ENCODE data around the gene SHROOM3. TPM values are rescaled to one million over a fixed set of nuclear protein-coding genes. Genes with fewer than 3 reads are reported as not detected.

Gene SHROOM3
- total RNA-seq, 2 donors from 2014 or later, result 18.1 to 21.8 TPM

DNA sequence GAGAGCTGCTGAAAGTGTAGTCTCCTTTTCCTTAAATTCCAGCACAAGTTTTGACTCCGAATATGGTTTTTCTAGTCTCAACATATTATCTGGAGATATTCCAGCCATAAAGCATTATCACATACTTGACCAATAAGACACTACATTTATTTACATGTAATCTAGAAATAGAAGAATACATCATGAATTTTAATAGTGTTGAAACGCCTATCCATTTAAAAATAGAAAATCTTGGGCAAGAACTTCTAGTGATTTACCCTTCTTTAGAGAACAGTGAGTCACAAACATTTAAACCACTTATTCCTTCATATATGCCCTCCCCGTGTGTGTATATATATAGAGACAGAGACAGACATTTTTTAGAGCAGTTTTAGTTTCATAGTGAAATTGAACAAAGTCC lies 301.4 kb downstream of the SHROOM3 start:
- no peak for DNase-seq
- H3K4me1 ChIP-seq (ENCODE audit: control insufficient read depth, insufficient read depth, low read length), result peaks cover 11% of the 10 kb centered on the region
- H3K27ac Mint-ChIP-seq, result no peak overlapping the region

DNA sequence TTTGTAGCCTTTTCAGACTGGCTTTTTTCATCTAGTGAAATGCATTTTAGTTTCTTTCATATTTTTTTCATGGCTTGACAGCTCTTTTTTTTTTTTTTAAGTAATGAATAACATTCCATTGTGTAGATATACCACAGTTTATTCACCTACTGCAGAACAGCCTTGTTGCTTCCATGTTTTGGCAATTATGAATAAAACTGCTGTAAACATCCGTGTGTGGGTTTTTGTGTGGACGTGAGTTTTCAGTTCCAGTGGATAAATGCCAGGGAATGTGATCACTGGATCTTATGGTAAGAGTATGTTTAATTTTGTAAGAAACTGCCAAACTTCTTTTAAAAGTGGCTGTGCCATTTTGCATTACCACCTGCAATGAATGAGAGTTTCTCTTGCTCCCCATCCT lies 302.2 kb downstream of the SHROOM3 start:
- Mint-ChIP-seq H3K27ac (no peak overlapping the region), H3K36me3 (ENCODE audit: low read depth) (peaks cover 22% of the 10 kb centered on the region), H3K4me3 (no peak overlapping the region), H3K4me1 (peaks cover 10% of the 10 kb centered on the region), H3K9me3 (no peaks in the 10 kb centered on the region), H3K27me3 (ENCODE audit: insufficient read depth) (no peaks in the 10 kb centered on the region)
- Histone ChIP-seq H3K9ac (ENCODE audit: extremely low read depth, low read length, poor library complexity, severe bottlenecking) (no peak overlapping the region), H3K27ac (ENCODE audit: low read depth, low read length) (no peak overlapping the region), H3K9me3 (ENCODE audit: control insufficient read depth, low read length) (no peaks in the 10 kb centered on the region), H3K36me3 (ENCODE audit: control insufficient read depth, insufficient read depth, low read length) (peaks cover 30% of the 10 kb centered on the region), H3K4me3 (ENCODE audit: low read length) (no peak overlapping the region), H3K27me3 (ENCODE audit: control insufficient read depth, insufficient read depth, low read length, poor library complexity, severe bottlenecking) (no peaks in the 10 kb centered on the region), H3K4me1 (ENCODE audit: control insufficient read depth, insufficient read depth, low read length) (peaks cover 11% of the 10 kb centered on the region)
- no peak for TF ChIP-seq CTCF (conservative IDR thresholded peaks at IDR 0.05)
- 89 to 95% methylated on average over 2 of the region's 2 CpGs for WGBS, 2 experiments (ENCODE audit: insufficient coverage in 1 of 2, insufficient read length in 1 of 2)
- DNase-seq, result no peak

More for the DNA sequence above, 301.4 kb downstream of the SHROOM3 start:
- Histone ChIP-seq H3K27ac (ENCODE audit: low read depth, low read length) (no peak overlapping the region), H3K27me3 (ENCODE audit: control insufficient read depth, insufficient read depth, low read length, poor library complexity, severe bottlenecking) (no peaks in the 10 kb centered on the region), H3K36me3 (ENCODE audit: control insufficient read depth, insufficient read depth, low read length) (peaks cover 34% of the 10 kb centered on the region), H3K9me3 (ENCODE audit: control insufficient read depth, low read length) (no peaks in the 10 kb centered on the region), H3K9ac (ENCODE audit: extremely low read depth, low read length, poor library complexity, severe bottlenecking) (no peak overlapping the region), H3K4me3 (ENCODE audit: low read length) (no peak overlapping the region)
- H3K4me1 Mint-ChIP-seq, result peaks cover 10% of the 10 kb centered on the region
- no peak for TF ChIP-seq CTCF (conservative IDR thresholded peaks at IDR 0.05)
- peaks cover 19% of the 10 kb centered on the region for H3K36me3 Mint-ChIP-seq (ENCODE audit: low read depth)
- no peaks in the 10 kb centered on the region for H3K9me3 Mint-ChIP-seq
- H3K4me3 Mint-ChIP-seq, result no peak overlapping the region
- 96% methylated on average over 2 of the region's 3 CpGs; no CpG with 5 or more reads in 1 of the 2 experiments for WGBS, 2 experiments (ENCODE audit: insufficient coverage in 1 of 2, insufficient read length in 1 of 2)
- no peaks in the 10 kb centered on the region for H3K27me3 Mint-ChIP-seq (ENCODE audit: insufficient read depth)

GRCh38 chr4:76737771-76738085 lies 302.7 kb downstream of the SHROOM3 start:
- H3K36me3 Mint-ChIP-seq (ENCODE audit: low read depth), result peaks cover 22% of the 10 kb centered on the region
- H3K4me3 ChIP-seq (ENCODE audit: low read length), result no peak overlapping the region
- H3K27ac ChIP-seq (ENCODE audit: low read depth, low read length), result no peak overlapping the region
- H3K4me1 ChIP-seq (ENCODE audit: control insufficient read depth, insufficient read depth, low read length), result peaks cover 8% of the 10 kb centered on the region
- H3K9me3 Mint-ChIP-seq, result no peaks in the 10 kb centered on the region
- H3K9ac ChIP-seq (ENCODE audit: extremely low read depth, low read length, poor library complexity, severe bottlenecking), result no peak overlapping the region
- DNase-seq, result no peak
- peaks cover 28% of the 10 kb centered on the region for H3K36me3 ChIP-seq (ENCODE audit: control insufficient read depth, insufficient read depth, low read length)
- no peaks in the 10 kb centered on the region for H3K27me3 Mint-ChIP-seq (ENCODE audit: insufficient read depth)
- no peak overlapping the region for H3K27ac Mint-ChIP-seq
- H3K4me3 Mint-ChIP-seq, result no peak overlapping the region
- 83 to 100% methylated on average over 1 to 2 of the region's 2 CpGs for WGBS, 2 experiments (ENCODE audit: insufficient coverage in 1 of 2, insufficient read length in 1 of 2)
- H3K9me3 ChIP-seq (ENCODE audit: control insufficient read depth, low read length), result no peaks in the 10 kb centered on the region
- no peaks in the 10 kb centered on the region for H3K27me3 ChIP-seq (ENCODE audit: control insufficient read depth, insufficient read depth, low read length, poor library complexity, severe bottlenecking)
- H3K4me1 Mint-ChIP-seq, result peaks cover 9% of the 10 kb centered on the region
- no peak for TF ChIP-seq CTCF (conservative IDR thresholded peaks at IDR 0.05)

Data from endodermal cell (in vitro differentiated cells).